CD4-positive, alpha-beta T cell treated with Interleukin-10 for 1 hour (primary cell): Measurements from ENCODE around the gene KLF16.
A peak's percentile ranks its signal among the peaks of the same experiment; 100 is the strongest.
"Not testable (repeated sequence)": the region's sequence is repeated elsewhere in the genome, so short reads cannot be mapped to it uniquely, and the experiment has no call there.

ENCODE experiments used
- DNase-seq: peaks from one replicate; pipeline ENCODE4 v3.0.0-alpha.2; 2020

The KLF16 gene

DNA sequence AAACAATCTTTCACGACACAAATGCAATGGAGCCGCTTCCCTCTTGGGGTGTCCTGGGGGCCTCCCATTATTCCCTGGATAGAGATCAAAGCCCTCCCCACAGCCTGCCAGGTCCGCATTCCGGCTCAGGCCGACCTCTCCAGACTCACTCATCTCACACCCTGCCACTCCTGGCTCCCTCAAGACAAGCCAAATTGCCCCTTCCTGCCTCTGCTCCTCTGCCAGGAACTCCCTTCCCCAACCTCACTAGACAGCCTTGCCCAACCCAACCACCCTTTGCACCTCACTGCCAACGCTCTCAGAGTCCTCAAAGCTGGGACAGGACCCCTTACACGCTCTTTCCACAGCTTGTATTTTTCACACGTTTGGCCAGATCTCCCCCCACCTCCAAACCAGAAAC is 20.4 kb upstream of the KLF16 start:
- DNase-seq: peak; percentile 44

DNA sequence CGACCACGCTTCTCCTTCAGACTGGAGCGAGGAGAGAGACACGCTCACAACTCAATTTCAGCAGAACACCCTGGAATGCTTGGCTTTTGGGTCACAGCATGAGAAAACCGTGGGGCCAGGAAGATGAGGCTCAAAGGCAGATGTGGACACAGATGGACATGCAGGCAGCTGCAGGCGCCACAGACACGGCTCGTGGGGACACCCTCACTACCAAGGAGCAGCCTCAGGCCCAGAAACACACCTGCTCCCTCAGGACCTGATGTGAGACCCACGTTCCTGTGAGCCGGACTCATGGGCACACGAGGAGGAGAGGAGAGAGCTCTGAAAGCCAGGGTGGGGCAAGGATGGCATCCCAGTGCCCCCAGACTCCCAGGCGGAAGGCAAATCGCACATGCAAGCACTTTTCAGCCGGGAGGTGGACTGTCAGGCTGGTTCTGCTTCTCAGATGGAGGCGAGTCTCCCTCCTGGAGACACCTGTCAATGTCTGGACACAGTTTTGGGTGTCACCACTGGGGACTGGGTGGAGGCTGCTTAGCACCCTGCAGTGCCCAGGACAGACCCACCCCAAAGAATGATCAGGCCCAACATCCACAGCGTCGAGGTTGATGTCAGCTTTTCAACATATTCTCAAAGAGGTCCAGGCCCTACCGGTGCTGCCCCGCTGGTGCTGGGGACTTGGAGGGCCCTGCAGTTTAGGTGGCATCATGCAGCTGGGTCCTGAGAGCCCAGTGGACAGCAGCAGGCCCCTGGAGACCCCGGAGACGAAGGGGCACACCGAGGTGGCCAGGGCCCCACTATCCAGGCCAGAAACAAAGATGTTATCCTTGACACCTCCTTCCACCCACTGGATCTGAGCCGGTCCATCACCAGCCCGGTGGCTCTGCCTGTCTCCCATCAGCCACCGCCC is 19.7 kb upstream of the KLF16 start:
- DNase-seq: peak; percentile 28

DNA sequence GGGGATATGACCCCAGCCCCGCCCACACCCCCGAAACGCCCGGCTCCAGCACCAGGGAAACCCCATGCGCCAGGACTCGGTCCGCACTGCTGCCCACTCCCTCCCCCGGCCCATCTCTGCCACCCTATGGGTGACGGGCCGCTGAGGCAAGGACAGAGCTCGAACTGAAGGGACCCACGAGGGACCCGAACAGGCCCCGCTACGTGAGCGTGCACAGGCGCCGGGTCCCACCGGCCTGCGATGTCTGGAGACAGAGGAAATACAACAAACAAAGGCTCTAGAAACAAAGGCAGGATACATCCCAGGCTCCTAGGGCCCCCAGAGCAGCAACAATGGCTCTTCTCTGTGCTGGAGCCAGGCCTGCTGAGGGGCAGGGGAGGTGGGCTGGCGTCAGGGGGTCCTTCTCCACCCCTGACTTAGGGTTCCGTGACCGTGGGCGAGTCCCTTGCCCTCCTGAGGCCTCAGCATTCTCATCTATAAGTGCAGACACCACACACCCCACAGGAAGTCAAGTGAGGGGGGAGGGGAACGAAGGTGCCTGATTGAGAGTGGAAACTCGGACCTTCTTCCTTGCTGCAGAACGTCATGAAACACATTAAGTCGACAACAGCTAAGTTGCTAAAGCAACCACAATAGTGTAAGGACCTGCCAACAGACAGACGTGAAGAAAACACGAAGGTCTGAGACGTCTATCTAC is 18.9 kb upstream of the KLF16 start:
- DNase-seq: peak; percentile 90

DNA sequence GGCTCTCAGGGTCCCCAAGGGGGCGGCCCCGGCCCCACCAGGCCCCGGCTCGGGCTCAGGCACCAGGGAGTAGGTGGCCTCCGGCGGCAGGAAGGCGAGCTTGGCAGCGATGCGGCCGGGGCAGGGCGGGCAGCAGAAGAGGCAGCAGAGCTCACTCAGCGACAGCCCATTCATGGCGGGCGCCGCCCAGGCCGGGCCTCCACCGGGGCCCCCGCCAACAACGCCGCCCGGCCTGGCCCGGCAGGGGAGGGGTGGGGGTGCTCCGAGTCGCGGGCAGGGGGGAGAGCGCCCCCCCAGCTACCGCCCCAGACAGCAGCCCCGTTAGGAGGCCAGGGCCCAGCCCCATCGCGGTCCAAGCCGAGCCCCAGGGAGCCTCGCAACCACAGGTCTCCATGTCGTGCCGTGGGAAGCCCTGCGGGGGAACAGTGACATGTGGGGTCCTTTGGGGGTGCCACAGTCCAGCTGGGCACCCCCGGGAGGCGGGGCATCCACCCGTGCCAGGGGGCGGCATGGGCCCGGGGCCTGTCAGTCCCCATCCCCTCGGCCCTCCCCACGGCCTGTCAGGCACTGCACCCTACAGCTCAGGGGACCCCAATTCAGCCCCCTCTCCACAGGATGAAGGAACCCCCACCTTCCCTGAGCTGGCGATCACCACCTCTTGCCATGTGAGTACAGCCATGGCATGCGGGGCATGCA is 18.2 kb upstream of the KLF16 start:
- DNase-seq: not testable (repeated sequence)

DNA sequence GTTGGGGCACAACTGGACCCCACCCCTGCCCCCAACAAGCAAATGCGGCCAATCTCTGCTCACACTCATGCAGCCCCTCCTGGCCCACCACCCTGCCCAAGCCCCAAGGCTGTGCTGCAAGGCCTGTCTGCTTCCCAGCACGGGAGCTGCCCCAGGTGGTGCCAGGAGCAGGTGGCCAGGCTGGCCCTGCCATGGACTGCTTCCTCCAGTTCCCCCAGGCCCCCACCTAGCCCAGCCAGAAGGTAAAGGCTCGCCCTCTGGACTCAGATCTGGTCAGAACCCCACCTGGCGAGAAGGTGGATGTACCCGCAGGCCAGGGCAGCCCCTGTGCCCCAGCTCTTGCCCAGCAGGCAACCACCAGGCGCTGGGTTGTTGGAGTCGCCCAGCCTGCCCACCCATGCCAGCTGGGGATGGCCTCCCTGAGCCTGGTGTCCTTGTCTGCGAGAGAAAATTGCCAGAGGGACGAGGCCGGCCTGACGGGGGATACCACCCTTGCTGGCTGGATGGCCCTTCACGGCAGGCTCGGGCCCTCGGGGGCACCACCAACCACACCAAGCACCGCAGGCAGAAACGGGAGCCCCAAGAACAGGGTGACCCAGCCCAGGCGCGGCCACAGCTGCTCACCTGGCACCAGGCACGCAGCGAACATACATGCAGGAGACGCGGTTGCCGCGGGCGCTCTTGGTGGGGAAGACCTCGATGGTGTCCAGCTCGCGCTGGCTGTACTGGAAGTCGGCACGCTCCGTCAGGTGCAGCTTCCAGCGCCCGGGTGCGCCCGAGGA is 17.4 kb upstream of the KLF16 start:
- no peak for DNase-seq

DNA sequence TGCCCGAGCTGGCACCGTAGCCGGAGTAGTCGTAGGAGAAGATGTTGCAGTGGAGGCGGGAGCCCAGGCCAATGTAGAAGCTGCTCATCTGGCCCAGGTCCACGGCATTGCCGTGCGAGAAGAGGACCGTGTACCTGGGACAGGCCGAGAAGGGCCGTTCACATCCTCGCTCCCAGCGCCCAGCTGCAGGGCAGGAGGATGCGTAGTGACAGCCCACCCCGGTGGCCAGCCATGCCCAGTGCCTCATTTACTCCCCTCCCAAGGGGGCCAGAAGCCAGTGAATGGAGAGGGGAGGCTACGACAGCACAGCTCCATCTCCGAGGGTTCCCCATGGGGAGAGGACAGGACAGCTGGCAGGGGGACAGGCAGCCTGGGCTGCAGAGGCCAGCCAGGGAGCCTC is 16.6 kb upstream of the KLF16 start:
- DNase-seq: not testable (repeated sequence)

DNA sequence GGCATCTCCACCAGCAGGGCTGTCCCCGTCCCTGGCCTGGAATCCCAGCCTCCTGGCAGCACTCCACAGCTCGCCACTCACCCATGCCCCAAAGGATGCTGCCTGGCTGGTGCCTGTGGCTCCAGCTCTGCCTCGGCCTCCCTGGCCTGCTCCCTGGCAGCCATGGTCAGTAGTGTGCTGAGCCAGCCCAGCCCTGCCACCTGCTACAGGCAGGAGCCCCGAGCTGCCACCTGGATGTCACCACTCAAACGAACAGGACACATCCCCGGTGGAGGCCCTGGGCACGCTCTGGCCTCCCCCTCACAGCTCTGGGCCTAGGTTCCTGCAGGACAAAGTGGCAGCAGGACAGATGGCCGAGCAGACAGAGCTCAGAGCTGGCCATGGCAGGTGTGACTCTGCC is 15.2 kb upstream of the KLF16 start:
- DNase-seq: not testable (repeated sequence)

DNA sequence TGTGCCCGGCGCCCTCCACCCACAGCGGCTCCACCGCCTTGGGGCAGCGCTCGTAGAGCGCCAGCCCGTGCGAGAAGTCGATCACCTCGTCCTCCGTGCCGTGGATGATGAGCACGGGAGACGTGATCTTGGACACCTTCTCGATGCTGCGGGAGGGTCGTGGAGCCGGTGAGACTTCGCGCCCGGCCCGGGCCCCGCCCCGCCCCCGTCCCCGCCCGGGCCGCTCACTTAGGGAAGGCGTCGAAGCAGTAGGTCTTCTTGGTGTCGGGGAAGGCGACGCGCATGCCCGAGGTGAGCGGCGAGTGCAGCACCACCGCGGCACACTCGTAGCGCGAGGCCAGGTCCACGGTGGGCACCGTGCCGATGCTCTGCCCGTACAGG is 13.9 kb upstream of the KLF16 start:
- DNase-seq: not testable (repeated sequence)

DNA sequence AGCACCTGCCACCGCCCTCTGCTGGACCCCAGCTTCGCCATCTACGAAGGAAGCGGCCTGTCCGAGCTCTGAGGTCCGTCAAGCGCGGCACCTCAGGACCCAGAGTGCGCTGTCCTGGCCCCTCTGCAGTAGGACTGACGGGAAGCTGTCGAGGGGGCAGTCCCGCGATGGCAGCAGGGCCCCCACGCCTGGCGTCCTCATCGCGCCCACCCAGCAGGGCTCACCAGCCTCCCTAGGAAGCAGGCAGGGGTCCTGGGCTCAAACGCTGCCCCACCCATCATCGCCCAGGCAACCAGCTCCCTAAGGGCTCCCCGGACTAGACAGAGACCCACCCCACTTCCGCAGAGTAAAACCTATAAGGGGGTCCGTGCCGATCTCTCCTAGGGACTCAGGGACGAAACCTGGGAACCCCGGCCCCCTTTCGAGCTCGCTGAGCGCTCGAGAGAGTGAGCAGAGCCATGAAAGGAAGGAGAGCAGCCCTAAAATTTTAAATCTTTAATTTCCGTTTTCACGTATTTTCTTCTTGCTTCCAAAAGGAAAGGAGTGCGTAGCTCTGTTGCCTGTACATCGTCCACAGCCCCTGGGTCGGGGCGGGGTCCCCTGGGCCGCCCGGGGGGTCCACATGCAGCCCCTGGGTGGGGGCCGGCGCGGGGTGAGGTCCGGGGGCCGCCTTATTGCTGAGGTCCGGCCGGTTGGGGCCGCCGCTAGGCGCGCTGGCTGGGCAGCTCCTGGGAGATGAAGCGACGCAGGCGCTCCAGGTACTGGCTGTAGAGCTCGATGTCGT is 13.3 kb upstream of the KLF16 start:
- DNase-seq: not testable (repeated sequence)

DNA sequence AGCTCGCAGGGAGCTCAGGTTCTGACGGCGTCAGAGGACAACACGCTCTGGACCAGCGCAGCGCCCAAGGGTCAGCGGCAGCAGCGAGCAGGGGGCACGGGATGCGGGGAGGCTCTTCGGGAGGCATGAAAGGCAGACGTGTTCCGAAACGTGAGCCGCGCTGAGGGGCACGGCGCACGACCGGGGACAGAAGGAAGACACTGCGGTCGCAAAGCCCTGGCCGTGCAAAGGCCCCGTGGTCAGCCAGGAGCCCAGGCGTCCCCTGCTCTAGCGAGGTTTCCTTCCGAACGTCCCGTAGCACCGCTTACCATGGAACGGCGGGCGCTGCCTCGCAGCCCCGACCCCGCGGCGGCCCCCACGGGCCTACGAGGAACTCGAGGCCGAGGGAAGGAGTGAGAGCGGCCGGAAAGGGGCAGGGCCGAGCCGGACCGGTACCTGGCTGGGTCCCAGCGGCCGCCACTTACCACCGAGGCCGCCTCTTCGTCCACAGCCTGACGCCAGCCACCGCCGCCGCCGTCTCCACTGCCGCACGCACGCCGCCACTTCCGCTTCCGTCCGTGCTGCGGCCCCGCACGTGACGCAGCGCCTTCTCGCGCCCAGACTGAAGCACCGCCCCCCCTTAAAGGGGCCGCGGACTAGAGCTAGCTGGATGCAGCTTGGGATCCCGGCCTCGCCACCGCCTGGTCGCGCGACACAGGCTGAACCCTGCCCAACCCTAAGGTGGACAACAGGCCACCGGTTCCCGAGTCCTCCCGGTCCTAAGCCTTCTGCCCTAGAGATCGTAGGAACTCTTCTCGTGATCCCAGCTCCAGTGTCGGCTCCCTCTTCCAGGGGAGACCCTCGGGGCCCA is 12.5 kb upstream of the KLF16 start:
- peak; percentile 86 for DNase-seq

DNA sequence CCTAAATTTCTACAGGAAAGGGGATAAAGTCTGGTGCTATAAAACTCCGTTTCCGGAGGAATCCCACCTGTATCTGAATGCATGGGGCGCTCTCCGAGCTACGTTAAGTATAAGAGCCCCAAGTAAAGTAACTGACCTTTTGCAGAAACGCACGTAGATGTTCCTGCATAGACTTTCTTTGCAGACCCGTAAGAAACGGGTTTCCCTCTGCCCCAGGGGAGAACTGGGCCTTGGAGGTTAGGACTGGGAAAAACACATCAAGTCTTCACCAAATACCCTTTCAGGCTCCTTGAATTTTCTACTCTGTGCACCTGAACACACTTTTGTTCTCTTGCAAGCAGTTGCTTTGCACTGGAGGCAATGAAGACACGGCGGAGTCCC is 11.9 kb upstream of the KLF16 start:
- DNase-seq: not testable (repeated sequence)

DNA sequence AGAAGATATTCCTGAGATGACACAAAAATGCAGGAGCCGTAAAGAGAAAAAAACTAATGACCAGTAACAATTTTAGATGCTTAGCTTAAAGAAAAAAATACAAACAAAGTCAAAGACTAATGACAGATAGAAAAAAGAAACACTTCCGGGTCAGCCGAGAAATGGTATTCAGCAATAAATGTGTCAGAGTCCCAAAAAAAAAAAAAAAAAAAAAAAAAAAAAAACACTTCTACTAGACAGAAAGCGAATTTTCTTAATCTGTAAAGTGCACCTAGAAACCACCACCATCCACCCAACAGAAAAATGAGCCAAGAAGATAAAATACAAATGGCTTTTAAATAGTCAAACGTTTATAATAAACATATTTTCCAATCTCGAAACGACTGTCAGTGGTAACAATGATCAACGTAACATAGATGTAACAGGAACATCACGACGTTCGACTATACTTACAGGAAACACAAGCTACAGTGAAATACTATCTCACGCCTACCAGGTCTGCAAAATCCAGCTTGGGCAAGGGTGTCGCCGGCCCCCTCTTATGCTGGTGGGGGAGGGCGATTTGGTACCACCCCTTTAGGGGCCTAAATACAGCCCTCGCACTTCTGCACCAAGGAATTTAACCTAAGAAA is 11.3 kb upstream of the KLF16 start:
- DNase-seq: peak; percentile 60

DNA sequence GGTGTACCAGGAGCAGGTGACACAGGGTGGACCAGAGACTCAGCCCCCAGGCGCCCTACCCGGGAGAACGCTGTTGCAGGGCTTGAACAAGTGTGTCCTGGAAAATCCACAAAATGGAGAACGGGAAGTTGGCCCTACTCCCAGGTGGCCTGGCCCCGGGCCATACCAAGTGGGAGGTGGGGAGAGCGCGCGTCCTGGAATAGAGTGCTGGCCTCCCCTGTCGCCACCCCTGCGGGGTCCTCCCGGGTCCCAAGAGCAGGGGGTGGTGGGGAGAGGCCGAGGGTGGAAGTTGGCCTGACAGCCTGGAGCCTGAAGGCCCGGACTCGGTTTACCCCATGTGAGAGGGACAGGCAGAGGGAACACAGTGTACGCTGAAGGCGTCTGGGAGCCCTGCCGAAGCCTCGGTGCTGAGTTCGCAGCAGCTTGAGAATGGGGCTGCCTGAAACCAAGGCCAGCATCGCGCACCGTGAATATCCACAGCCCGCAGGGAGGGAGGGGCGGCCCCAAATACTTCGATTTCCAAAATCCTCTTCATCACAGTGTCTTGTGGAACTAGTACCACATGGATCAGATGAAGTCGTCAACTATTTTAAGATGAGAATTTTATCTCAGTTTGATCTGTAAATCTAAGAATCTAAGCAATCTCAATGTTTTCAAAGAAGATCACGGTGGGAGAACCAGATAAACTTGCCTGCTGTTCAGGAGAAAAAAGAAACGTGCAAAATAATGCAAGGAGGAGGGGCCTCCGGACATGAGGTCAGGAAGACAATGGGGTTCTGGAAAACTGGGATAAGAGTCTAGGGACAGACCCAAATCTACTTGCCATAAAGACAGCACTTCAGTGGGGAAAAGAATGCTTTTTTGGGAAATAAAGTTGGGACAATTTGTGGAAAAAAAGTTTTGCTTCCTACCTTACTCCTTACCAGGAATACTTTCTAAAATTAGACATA is 10.4 kb upstream of the KLF16 start:
- no peak for DNase-seq

DNA sequence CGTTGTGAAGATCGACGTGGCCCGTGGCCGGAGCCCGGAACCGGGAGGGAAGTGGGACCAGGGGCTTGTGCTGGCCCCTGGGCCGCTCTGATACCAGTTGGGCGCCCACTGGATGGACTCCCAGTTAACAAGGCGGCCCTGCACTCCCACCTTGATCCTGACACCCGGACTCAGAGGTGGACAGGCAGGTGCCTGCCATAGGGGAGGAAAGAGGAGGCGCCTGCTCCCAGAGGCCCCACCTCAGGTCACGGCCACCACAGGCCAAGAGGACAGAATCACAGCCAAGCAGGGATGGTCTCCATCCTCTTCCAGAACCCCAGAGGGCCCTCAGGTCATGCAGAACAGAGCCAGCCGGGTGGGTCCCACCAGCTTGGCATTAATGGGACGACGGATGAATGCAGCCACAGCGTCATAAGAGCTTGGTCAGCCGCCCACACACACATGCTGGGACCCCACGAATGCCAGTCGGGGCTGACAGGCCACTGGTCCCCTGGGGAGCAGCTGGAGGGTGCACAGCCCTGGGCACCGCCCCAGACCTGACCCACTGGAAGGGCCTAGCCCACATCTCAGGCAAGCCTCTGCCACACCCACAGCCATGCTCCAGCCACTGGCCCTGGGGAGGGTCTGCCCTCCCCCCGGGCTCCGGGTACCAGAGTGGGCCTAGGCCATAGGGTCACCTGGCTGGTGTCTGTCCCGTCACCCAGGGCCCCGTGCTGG is 9.6 kb upstream of the KLF16 start:
- DNase-seq: no peak

DNA sequence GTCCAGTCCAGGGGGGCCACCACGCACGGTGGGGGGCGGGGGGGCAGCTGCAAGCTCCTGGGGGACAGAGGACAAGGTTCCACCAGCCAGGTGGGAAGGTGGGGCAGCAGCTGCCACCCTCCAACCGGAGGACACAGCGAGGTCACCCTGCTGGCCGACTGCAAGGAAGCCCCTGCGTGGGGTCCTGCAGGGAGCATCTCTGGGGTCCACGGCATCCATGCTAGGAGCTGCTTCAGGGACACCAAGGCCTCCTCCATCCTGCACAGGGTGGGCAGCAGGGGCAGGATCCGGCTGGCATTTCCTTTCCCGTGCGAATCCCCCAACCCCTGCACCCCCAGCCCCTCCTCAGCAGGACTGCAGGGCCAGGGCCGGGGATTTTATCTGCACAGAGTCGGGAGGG is 8.3 kb upstream of the KLF16 start:
- DNase-seq: no peak

DNA sequence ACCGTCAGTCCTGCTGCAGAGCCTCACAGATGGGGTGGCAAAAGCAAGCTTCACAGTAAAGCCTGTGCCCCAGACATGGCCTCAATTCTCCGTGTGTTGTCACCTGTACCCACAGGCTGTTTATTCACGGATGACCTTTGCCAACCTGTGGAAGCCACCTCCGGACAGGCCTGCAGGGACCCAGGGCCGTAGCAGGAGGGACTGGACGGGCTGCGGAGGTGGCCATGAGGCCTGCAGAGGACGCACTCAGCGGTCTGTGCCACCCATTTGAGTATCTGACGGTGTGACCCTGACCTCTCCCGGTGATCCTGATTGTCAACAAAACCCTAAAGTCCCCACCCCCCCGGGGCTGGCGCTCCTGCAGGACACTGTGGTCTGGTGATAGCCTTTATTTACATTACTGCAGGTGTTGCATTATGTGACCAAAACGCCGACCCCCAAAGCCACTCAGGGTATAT is 7.8 kb upstream of the KLF16 start:
- no peak for DNase-seq

DNA sequence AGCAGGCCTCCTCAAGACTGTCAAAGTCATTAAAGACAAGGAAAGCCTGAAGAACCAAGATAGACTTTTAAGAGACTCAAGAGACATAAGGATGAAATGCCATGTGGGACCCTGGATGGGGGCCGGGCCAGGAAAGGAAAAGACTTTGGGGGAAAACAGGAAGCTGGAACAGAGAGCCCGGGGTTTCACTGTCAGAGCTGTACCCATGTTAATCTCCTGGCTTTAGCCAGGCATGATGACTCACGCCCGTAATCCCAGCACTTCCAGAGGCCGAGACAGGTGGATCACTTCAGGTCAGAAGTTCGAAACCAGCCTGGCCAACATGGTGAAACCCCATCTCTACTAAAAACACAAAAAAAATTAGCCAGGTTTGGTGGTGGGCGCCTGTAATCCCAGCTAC is 5.6 kb upstream of the KLF16 start:
- DNase-seq: no peak

DNA sequence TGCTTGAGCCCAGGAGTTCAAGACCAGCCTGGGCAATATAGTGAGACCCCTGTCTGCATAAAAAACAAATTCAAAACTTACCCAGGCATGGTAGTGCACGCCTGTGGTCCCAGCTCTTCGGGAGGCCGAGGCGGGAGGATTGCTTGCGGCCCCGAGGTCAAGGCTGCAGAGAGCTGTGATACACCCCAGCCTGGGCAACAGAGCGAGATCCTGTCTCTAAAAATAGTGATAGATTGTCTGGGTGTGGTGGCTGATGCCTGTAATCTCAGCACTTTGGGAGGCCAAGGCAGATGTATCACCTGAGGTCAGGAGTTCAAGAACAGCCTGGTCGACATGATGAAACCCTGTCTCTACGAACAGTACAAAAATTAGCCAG is 4.0 kb upstream of the KLF16 start:
- no peak for DNase-seq
